H9 (cell line): ENCODE measurements around the gene KLHL13. TPM values are rescaled to one million over a fixed set of nuclear protein-coding genes. Genes with fewer than 3 reads are reported as not detected.

Source experiments
- DNase-seq: peaks from one replicate; pipeline ENCODE4 v3.0.0-alpha.2; 2017
- H2AFZ ChIP-seq: one replicate; pipeline ENCODE4 v1.6.1; 2013; ENCODE audit warnings: mild to moderate bottlenecking, low read length, control low read depth, moderate library complexity
- H2AK5ac ChIP-seq: 2 replicates; pipeline ENCODE4 v1.6.1; 2013; ENCODE audit warnings: low read length, control low read depth, mixed read lengths; ENCODE audit not compliant: insufficient read length
- H2BK120ac ChIP-seq: one replicate; pipeline ENCODE4 v1.6.1; 2013; ENCODE audit warnings: low read depth, mild to moderate bottlenecking, low read length, control low read depth, inconsistent platforms; ENCODE audit not compliant: poor library complexity, severe bottlenecking
- H2BK12ac ChIP-seq: 2 replicates; pipeline ENCODE4 v1.6.1; 2013; ENCODE audit warnings: low read length, control low read depth, mixed read lengths, low read depth; ENCODE audit not compliant: insufficient read length
- H2BK15ac ChIP-seq: 2 replicates; pipeline ENCODE4 v1.6.1; 2013; ENCODE audit warnings: low read depth, low read length, control low read depth
- H2BK20ac ChIP-seq: one replicate; pipeline ENCODE4 v1.6.1; 2013; ENCODE audit warnings: low read depth, mild to moderate bottlenecking, low read length, control low read depth, inconsistent platforms; ENCODE audit not compliant: poor library complexity, severe bottlenecking
- H2BK5ac ChIP-seq: 2 replicates; pipeline ENCODE4 v1.6.1; 2013; ENCODE audit warnings: low read length, control low read depth, mixed read lengths; ENCODE audit not compliant: insufficient read length
- H3K14ac ChIP-seq: 2 replicates; pipeline ENCODE4 v1.6.1; 2013; ENCODE audit warnings: low read length, control low read depth; ENCODE audit not compliant: insufficient read depth
- H3K18ac ChIP-seq: 2 replicates; pipeline ENCODE4 v1.6.1; 2013; ENCODE audit warnings: low read depth, mild to moderate bottlenecking, mixed read lengths, low read length, control low read depth; ENCODE audit not compliant: insufficient read length
- H3K23ac ChIP-seq: 2 replicates; pipeline ENCODE4 v1.6.1; 2013; ENCODE audit warnings: low read length, control low read depth, mixed read lengths, low read depth; ENCODE audit not compliant: insufficient read length
- H3K23me2 ChIP-seq: 2 replicates; pipeline ENCODE4 v1.6.1; 2013; ENCODE audit warnings: low read depth, mild to moderate bottlenecking, mixed read lengths, low read length, control low read depth; ENCODE audit not compliant: insufficient read length, poor library complexity, severe bottlenecking
- H3K27ac ChIP-seq: 2 replicates; pipeline ENCODE4 v1.5.1; 2013; ENCODE audit warnings: low read length, control low read depth, mixed read lengths, low read depth; ENCODE audit not compliant: insufficient read length
- H3K27me3 ChIP-seq: 2 replicates; pipeline ENCODE4 v1.6.1; 2013; ENCODE audit warnings: low read length, control low read depth, inconsistent platforms; ENCODE audit not compliant: insufficient read depth
- H3K4ac ChIP-seq: 2 replicates; pipeline ENCODE4 v1.6.1; 2013; ENCODE audit warnings: low read depth, mild to moderate bottlenecking, control low read depth, inconsistent platforms, low read length, moderate library complexity
- H3K4me1 ChIP-seq: 2 replicates; pipeline ENCODE4 v1.6.1; 2013; ENCODE audit warnings: low read length, control low read depth, inconsistent platforms; ENCODE audit not compliant: insufficient read depth
- H3K4me2 ChIP-seq: 2 replicates; pipeline ENCODE4 v1.6.1; 2013; ENCODE audit warnings: low read length, control low read depth, mixed read lengths; ENCODE audit not compliant: insufficient read length, insufficient read depth
- H3K56ac ChIP-seq: 2 replicates; pipeline ENCODE4 v1.6.1; 2013; ENCODE audit warnings: low read depth, mild to moderate bottlenecking, mixed read lengths, low read length, control low read depth; ENCODE audit not compliant: insufficient read length
- H3K79me1 ChIP-seq: 2 replicates; pipeline ENCODE4 v1.6.1; 2013; ENCODE audit warnings: low read depth, mild to moderate bottlenecking, moderate library complexity, low read length, control low read depth, inconsistent platforms; ENCODE audit not compliant: insufficient read depth, poor library complexity, severe bottlenecking
- H3K79me2 ChIP-seq: 2 replicates; pipeline ENCODE4 v1.6.1; 2013; ENCODE audit warnings: low read length, control low read depth, inconsistent platforms; ENCODE audit not compliant: insufficient read depth
- H3K9ac ChIP-seq: 2 replicates; pipeline ENCODE4 v1.6.1; 2013; ENCODE audit warnings: low read length, control low read depth, mixed read lengths; ENCODE audit not compliant: insufficient read length; ENCODE audit errors: extremely low read depth
- H3K9me3 ChIP-seq: one replicate; pipeline ENCODE4 v1.6.1; 2013; ENCODE audit warnings: low read depth, low read length, inconsistent platforms; ENCODE audit not compliant: control insufficient read depth
- H3T11ph ChIP-seq: one replicate; pipeline ENCODE4 v1.6.1; 2013; ENCODE audit warnings: mild to moderate bottlenecking, low read length, control low read depth, inconsistent platforms
- H4K20me1 ChIP-seq: one replicate; pipeline ENCODE4 v1.6.1; 2013; ENCODE audit not compliant: control insufficient read depth, insufficient read length, insufficient read depth
- H4K5ac ChIP-seq: 2 replicates; pipeline ENCODE4 v1.6.1; 2013; ENCODE audit warnings: low read depth, mild to moderate bottlenecking, mixed read lengths, low read length, control low read depth; ENCODE audit not compliant: insufficient read length
- H4K8ac ChIP-seq: replicated peaks from 2 replicates; pipeline ENCODE4 v1.6.1; 2013; ENCODE audit warnings: low read length, control low read depth, mixed read lengths, low read depth; ENCODE audit not compliant: insufficient read length
- H4K91ac ChIP-seq: 2 replicates; pipeline ENCODE4 v1.6.1; 2013; ENCODE audit warnings: low read depth, mild to moderate bottlenecking, moderate library complexity, mixed read lengths, low read length, control low read depth; ENCODE audit not compliant: insufficient read length
- H3K27ac Mint-ChIP-seq, 3 experiments: 2 replicates in 2 of 3; 3 replicates in 1 of 3; pipeline ENCODE4 v1.8.0; 2020 to 2021; ENCODE audit warnings: mixed read lengths in 3 of 3, mild to moderate bottlenecking in 1 of 3, moderate library complexity in 1 of 3
- H3K27me3 Mint-ChIP-seq: 2 replicates; pipeline ENCODE4 v1.8.0; 2021; ENCODE audit warnings: low read depth, mild to moderate bottlenecking, moderate library complexity, mixed read lengths
- H3K36me3 Mint-ChIP-seq, 3 experiments: 2 replicates in 2 of 3; 3 replicates in 1 of 3; pipeline ENCODE4 v1.8.0; 2020 to 2021; ENCODE audit warnings: low read depth in 3 of 3, mixed read lengths in 3 of 3; ENCODE audit not compliant: insufficient read depth in 1 of 3
- H3K4me1 Mint-ChIP-seq, 2 experiments: 2 replicates each; pipeline ENCODE4 v1.8.0; 2020; ENCODE audit warnings: mixed read lengths in 2 of 2
- H3K4me3 Mint-ChIP-seq, 2 experiments: 2 replicates in 1 of 2; 3 replicates in 1 of 2; pipeline ENCODE4 v1.8.0; 2020 to 2021; ENCODE audit warnings: mild to moderate bottlenecking in 2 of 2, mixed read lengths in 2 of 2, moderate library complexity in 1 of 2
- H3K9me3 Mint-ChIP-seq, 2 experiments: 2 replicates in 1 of 2; 3 replicates in 1 of 2; pipeline ENCODE4 v1.8.0; 2020; ENCODE audit warnings: mild to moderate bottlenecking in 2 of 2, mixed read lengths in 2 of 2, moderate library complexity in 1 of 2
- CTCF ChIP-seq: fragments of 200-600 bp; sonication (generic); conservative IDR thresholded peaks from 3 replicates; pipeline ENCODE4 v1.8.0; 2021; ENCODE audit warnings: antibody characterized with exemption, mild to moderate bottlenecking
- WGBS: extraction: QIAGEN DNeasy Blood & Tissue Kit; methylation state at CpG from one replicate; pipeline ENCODE4 v1.1.7; 2013; ENCODE audit warnings: missing lambda C conversion rate, low lambda C conversion rate, mixed read lengths; ENCODE audit not compliant: insufficient read length; ENCODE audit errors: extremely low coverage; 5-methylcytosine and 5-hydroxymethylcytosine counted together
- total RNA-seq: library from RNA; stranded (reverse); gene quantifications from 2 replicates; pipeline ENCODE4 v1.2.1, GENCODE V29; 2021

The KLHL13 gene
- total RNA-seq, 1 experiment from 2014 or later = 4.1 TPM

- Histone ChIP-seq H3T11ph (no peak overlapping the region), H4K8ac (no peak overlapping the region), H3K23me2 (no peaks in the 10 kb centered on the region), H2BK20ac (no peak overlapping the region), H3K9ac (no peak overlapping the region), H4K5ac (no peak overlapping the region), H3K14ac (no peak overlapping the region), H2BK15ac (no peak overlapping the region), H2AFZ (no peak overlapping the region), H2BK5ac (no peak overlapping the region), H3K4me1 (no peaks in the 10 kb centered on the region), H2BK120ac (no peak overlapping the region), H3K56ac (no peak overlapping the region), H3K4me2 (no peak overlapping the region), H3K79me1 (no peaks in the 10 kb centered on the region), H3K27me3 (no peaks in the 10 kb centered on the region), H3K4ac (no peak overlapping the region), H4K20me1 (no peaks in the 10 kb centered on the region), H3K27ac (no peak overlapping the region), H3K23ac (no peak overlapping the region), H4K91ac (no peak overlapping the region), H3K9me3 (peaks cover 10% of the 10 kb centered on the region), H3K79me2 (no peaks in the 10 kb centered on the region), H2BK12ac (no peak overlapping the region), H2AK5ac (no peak overlapping the region), H3K18ac (no peak overlapping the region)
- H3K9me3 Mint-ChIP-seq = peaks cover 0 to 45% of the 10 kb centered on the region in 2 experiments; a peak in 2 of 5 replicates
- no peaks in the 10 kb centered on the region; the same call in 1 of the 2 replicates for H3K27me3 Mint-ChIP-seq
- H3K27ac Mint-ChIP-seq = no peak overlapping the region
- H3K4me1 Mint-ChIP-seq = peaks cover 3 to 4% of the 10 kb centered on the region in 2 experiments; a peak in 1 of 4 replicates
- no peak for TF ChIP-seq CTCF
- H3K36me3 Mint-ChIP-seq = peaks cover 0 to 4% (median 0%) of the 10 kb centered on the region in 3 experiments; a peak in 1 of 7 replicates
- WGBS = no CpG with 5 or more reads among the region's 2 CpGs
- no peak for DNase-seq
- no peak overlapping the region for H3K4me3 Mint-ChIP-seq
These were observed 129.2 kb downstream of the KLHL13 start for GRCh38 chrX:117987373-117987772.
